ACHN (cell line): ENCODE data around the gene MT1E.

Experiments used
- DNase-seq: peaks from one replicate; pipeline ENCODE4 v3.0.0-alpha.2; 2015
- in situ Hi-C: cut with HindIII; loops from 2 replicates; pipeline ENCODE4 v1.10.0; 2017; ENCODE audit warnings: low sequenced_read_pairs, low pct_ligation_motif_present, low pct_unique_long_range_greater_than_20kb

Gene MT1E

DNA sequence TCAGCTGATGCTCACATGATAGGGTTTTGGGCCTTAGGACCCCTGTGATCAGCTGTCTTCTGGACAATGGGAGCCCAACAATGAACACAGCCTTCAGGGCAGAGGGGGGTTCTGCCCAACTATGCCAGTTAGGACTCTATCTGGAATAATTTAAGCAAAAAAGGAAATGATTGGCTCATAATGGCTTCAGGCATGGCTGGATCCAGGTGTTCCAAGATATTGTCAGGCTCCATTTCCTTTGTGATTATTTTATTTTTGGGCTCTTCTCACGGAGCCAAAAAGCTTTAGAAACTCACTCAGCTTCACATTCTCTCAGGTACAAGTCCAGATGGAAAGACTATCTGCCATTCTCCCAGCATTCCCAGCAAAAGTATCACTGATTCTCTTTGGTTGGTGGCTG is 20.1 kb upstream of the MT1E start:
- in situ Hi-C loops: no loop called here
- no peak for DNase-seq

DNA sequence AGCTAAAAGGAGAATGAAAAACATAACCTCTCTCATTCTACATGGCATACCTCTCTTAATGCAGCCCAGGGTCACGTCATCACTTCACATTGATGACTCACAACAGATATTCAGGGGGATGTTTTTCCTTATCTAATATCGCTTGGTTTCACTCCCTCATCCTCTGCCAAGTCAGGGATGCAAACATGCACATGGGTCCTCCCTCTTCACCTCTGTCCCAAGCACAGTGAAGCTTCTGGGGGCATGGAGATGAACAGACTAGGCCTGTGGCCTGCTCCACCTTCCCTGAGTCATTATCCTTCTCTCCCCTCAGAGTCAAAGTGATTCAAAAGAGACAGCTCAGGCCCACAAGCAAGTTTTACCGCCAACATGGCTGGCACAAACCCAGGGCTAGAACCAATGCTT is 19.5 kb upstream of the MT1E start:
- in situ Hi-C loops: no loop called here
- peak; percentile 78 for DNase-seq

DNA sequence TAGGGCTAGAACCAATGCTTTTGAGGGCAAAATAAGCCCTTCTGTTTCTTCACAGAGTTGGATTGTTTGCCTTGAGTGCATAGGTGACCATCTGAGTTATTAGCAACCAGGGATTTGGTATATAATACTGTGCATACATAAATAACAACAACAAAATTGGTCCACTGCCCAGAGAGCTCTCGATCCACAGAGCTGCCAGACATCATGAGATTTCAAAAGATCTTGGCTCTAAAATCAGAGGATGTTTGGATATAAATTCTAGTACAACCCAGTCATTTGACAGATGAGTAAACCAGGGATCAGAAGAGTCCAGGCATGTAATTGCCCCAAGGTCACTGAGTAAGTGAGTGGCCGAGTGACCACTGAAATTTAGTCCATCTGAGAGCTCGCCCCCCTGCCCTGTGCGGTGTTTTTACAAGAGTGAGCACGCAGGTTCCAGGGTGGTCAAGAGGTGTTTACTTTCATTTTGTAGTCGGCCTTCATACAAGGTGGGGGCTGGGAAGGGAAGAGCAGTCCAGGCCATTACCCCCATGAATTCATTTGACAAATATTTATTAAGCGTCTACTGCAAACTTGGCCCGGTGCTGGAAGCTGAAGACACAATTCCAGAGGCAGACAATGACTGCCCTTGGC is 19.0 kb upstream of the MT1E start:
- in situ Hi-C loops: no loop called here
- peak; percentile 87 for DNase-seq

DNA sequence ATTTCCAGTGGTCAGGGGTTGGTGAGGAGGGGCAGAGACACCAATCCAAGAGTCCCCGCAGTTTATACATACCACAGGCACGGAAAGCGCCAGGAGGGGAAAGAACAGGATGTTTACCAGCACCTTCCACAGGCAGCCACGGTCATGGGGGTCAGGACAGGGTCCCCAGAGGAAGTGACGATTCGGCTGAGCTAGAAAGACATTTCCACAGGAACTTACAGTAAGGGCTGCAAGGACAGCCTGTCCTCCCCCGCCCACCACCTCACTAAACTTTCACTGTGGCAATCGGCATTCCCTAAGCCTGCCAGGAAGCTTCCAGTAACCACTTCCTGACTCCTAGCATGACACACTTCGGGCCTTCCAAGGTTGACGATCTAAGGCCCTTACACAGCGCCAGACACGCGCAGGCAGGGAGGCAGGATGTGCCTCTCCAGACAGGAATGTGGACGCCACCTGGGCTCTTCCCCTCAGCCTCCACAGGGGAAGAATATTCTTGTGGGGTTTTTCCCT is 18.4 kb upstream of the MT1E start:
- DNase-seq: peak; percentile 99
- in situ Hi-C loops: no loop called here

DNA sequence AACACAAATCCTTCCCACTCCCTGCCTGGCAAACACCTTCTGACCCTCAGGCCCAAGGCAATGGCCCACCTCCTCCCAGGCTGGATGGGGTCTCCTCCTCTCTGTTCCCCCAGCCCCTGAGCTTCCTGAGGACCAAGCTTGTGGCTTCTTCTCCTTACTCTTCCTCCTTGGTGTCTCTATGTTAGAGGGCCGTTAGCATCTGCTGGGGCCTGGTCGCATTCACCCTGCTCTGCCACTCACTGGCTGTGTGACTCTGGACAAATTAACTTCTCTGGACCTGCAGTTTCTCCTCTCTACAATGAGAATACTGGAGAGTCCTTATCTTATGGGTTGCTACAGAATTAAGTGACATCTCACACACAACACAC is 17.9 kb upstream of the MT1E start:
- DNase-seq: no peak
- in situ Hi-C loops: no loop called here

DNA sequence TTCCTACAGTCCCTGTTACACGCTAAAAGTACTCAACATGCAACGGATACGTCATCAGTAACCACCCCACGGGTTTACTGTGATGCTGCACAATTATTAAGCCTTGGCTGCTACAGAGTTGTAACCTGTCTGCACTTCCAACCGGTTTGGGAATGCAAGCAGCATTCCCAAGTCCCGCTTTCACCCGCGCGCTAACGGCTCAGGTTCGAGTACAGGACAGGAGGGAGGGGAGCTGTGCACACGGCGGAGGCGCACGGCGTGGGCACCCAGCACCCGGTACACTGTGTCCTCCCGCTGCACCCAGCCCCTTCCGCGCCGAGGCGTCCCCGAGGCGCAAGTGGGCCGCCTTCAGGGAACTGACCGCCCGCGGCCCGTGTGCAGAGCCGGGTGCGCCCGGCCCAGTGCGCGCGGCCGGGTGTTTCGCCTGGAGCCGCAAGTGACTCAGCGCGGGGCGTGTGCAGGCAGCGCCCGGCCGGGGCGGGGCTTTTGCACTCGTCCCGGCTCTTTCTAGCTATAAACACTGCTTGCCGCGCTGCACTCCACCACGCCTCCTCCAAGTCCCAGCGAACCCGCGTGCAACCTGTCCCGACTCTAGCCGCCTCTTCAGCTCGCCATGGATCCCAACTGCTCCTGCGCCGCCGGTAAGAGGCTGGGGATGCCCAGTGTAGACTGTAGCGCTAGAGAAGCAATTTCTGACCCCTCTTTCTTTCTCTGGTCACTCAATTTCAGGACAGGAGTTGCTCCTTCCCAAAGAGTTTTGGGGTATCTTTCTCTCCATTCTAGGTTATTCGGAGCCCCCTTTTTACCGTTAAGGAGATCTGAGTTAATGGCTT is 17.3 kb upstream of the MT1E start, which contains the start of gene MT2A:
MT2A (plus strand) TSS at position 542 of the 833 bp plus-strand sequence; CDS start at position 614, 72 bp downstream.
- in situ Hi-C loops: no loop called here
- DNase-seq: peak; percentile 99

DNA sequence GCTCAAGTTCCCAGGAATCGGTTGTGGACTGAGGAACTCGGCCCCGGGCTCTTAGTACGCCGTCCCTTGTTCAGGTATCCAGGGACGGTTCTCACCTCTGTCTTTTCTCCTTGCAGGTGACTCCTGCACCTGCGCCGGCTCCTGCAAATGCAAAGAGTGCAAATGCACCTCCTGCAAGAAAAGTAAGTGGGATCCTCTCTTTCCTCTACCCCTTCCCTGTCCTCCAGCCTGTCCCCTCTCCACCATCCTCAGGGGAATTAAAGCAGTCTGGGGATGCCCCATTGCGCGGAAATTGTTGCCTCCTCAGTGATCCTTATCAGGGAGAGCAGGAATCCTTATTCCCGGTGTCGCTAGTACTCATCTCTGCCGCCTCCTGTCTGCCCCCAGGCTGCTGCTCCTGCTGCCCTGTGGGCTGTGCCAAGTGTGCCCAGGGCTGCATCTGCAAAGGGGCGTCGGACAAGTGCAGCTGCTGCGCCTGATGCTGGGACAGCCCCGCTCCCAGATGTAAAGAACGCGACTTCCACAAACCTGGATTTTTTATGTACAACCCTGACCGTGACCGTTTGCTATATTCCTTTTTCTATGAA is 16.6 kb upstream of the MT1E start:
- no peak for DNase-seq
- in situ Hi-C loops: no loop called here

DNA sequence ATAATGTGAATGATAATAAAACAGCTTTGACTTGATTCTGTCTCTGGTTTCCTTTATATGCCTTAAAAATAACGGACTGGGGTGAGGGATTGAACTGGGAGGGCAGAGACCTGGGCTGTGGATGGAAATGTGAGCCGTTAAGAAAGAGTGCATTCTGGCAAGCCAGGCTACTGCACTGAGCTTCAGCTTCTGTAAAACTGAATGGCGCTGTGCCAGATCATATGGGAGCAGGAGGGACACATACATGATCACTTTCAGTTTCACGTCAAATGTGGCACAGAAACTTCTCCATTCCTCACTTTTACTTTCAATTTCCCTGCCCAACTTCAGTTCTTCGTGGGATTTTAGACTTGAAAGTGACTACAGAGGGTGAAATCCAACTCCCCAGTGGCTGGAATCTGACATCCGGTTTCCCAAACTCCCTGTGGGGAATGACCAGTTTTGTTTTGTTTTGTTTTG is 16.1 kb upstream of the MT1E start:
- peak; percentile 84 for DNase-seq

DNA sequence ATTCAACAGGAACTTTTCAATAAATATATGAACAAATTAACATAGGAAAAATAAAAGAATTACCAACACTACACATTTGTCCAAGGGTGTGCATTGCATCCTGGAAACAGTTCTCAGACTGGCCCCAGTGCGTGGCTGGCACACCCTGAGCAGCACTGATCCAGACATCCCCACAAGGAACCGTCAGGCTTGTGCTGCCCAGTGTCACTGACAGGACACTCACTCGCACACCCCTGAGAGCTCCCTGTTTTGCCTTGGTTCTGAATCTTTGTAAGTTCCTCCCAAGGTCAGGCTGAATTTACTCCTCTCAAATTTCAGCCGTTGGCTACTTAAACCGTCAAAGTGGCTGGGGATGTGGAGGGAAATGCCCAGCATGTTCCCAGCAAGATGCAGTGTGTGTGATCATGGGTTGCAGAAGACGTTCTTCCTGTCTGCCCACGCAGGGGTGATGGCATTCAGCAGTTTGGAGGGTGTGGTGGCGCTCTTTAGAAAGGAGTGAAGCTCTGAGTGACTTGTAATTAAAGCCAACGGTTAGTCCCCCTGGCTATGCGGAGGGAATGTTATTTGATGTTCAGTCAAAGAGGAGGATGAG is 15.5 kb upstream of the MT1E start:
- in situ Hi-C loops: no loop called here
- DNase-seq: peak; percentile 87

More for the DNA sequence above, 16.1 kb upstream of the MT1E start:
- in situ Hi-C loops: no loop called here

DNA sequence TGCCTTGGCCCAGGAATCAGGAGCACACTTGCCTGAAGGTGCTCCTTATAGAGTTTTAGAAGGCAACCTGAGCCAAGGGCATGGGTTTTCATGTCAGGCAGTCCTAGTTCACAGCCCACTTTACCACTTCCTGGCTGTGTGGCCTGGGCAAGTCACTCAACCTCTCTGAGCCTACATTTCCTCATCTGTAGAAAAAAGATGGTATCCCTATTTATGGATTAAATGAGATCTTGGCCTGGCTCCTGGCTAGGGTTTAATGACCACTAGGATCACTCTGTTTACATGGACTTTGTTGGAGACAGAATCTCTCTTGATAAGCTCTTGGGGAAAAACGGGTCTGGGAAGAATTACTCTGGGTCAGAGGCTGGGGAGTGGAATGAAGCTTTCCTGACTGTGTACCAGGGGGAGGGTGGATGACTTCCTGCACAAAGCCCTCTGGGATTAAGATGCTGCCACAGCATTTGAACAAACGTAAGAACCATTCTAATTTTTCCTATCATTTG is 14.9 kb upstream of the MT1E start:
- in situ Hi-C loops: no loop called here
- DNase-seq: no peak

DNA sequence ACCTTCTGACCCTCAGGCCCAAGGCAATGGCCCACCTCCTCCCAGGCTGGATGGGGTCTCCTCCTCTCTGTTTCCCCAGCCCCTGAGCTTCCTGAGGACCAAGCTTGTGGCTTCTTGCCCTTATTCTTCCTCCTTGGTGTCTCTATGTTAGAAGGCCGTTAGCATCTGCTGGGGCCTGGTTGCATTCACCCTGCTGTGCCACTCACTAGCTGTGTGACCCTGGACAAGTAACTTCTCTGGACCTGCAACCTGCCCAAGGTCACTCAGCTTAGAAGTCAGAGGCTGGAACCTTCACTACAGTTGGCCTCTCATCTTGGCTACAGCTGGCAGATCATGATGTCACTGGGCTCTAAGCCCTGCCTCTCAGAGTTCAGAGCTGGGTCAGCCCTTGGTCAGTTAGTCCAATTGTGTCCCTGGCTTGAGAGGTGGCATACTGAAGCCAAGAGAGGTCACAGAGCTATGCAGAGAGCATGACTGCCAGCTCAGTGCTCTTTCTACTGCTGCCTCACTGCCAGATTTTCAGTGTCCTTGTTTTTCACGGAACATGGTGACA is 14.2 kb upstream of the MT1E start:
- DNase-seq: peak; percentile 87
- in situ Hi-C loops: no loop called here

DNA sequence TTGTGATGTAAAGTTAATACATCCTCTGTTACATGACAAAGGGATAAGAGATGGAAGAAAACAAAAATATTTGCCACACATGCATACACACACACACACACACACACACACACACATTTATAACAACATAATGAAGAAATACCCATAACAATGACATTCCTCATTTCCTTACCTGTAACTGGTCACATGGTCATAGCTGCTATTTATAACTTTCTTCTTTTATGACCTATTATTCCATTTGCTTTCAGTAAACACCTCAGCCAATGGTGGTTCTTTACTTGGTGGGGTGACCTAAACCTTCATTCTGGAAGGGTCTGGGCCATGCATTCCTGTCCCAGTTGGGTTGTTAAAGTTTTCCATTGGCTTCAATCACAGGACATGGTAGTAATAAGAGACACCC is 11.9 kb upstream of the MT1E start:
- no peak for DNase-seq
- in situ Hi-C loops: no loop called here

DNA sequence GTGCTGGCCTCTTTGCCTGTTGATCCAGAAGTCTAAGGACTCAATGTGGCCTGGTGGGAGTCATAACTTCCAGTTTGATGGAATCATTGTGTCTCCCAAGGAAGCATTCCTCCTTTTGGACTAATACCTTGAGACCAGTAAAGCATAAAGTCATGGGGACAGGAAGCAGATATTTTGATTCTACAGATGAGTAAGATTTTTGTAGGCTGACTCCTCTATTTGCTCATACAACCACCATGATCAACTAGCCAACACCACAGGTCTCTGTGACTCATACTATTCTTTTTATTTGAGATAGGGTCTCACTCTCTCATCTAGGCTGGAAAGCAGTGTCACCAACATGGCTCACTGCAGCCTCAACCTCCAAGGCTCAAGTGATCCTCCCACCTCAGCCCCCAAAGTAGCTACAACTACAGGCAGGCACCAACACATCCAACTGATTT is 11.0 kb upstream of the MT1E start:
- peak; percentile 97 for DNase-seq
- in situ Hi-C loops: no loop called here

DNA sequence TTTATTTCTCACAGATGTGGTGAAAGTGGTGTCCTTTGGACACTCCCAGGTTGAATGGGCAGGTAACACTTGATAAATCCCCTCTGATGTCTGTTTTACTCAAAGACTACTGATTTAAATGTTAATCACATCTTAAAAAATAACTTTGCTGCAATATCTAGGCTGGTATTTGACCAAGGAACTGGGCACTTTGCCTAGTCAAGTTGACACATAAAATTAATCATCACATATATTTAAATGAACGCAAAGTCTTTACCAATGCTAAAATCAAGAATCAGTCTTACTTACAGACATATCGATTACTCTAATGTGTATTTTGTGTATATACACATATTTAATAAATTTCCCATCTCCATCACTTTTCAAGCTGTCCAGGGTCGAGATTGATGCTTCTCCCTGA is 10.2 kb upstream of the MT1E start:
- DNase-seq: no peak

DNA sequence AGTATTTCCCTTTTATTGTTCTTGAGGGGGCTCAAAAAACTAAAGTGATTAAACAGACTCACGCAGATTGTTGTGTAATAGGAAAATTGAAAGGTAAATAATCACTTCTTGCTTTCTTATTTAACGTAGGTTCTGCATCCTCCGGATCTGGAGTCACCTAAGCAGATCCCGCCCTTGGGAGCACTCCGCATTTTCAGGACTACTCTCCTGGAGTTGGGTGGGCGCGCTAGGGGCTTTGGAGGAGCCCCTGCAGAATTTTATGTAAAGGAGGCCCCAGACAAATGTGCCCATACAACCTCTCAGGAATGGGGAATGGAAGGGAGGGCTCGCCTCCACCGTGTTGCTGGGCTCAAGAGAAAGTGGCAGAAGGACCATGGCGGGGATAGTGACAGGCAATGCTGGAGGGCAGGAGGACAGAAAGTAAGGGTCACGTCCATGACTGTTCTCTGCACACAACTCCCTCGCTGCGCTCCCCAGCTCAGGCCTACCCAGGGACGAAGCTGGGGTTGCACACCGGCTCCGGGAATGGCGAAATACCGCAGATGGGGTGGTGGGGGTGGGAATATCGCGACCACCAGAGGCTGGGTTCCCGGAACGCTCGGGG is 8.9 kb upstream of the MT1E start:
- in situ Hi-C loops: no loop called here
- no peak for DNase-seq

More for the DNA sequence above, 10.2 kb upstream of the MT1E start:
- in situ Hi-C loops: no loop called here

DNA sequence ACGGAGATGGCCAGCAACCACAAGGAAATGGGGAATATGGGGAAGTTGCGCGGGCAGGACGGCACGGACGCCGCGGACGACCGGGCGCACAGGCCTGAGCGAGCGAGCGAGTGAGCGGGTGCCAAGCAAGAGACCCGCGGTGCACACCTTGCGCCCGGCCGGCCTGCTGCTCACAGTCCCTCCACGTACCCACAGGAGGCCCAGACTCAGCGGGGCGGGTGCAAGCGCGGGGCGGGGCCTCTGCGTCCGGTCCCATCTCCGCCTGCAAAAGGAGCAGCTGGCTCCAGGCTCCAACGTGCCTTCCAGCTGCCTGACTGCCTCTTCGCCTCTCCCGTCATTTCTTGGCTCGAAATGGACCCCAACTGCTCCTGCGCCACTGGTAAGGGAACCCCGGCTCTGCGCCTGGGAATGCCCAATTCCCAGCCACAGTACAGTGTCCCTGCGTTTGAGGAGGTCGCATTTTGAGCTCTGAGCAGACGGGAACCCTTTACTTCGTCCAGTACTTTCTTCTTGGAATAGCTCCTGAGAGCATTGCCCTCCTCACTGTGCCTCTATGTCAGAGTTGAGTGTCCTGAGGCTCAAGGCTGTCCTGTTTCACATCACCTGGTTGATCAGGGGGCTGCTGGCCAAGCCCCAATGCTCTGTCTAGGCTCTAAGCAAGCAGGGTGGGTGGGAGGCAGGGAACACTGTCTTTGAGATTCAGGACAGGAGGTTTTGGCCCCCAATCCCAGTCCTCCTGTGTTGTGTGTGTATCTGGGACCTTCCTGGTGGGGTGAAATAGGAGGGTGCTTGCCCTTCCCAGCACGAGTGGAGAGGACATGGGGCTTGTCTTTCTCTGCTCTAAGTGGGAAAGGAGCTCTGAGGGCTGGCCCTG is 8.1 kb upstream of the MT1E start:
- in situ Hi-C loops: no loop called here
- no peak for DNase-seq

DNA sequence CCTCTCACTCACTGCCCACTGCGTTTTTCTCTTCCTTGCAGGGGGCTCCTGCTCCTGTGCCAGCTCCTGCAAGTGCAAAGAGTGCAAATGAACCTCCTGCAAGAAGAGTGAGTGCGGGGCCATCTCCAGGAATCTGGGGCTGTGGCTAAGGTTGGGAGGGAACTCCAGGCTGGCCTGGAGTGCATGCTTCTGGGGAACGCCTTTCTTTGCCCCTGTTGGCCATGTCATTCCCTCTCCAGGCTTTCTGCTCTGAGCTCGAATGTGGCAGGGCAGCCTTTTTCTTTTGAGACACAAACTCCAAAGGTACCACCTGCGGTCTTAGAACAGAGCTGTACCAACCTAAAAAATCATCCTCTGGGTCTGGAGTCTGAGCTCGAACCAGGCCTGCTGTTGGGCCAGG is 7.4 kb upstream of the MT1E start:
- no peak for DNase-seq
- in situ Hi-C loops: no loop called here
